Jurkat, Clone E6-1 (cell line): ENCODE measurements around the gene ALPK3.
"Not testable (repeated sequence)": the region's sequence is repeated elsewhere in the genome, so short reads cannot be mapped to it uniquely, and the experiment has no call there.

Experiments used
- DNase-seq: peaks from one replicate; pipeline ENCODE4 v3.0.0-alpha.2; 2011; ENCODE audit warnings: low read depth, low spot score
- H3K4me3 ChIP-seq: 2 replicates; pipeline ENCODE4 v1.5.1; 2011; ENCODE audit warnings: mild to moderate bottlenecking, low read length, control low read depth, moderate library complexity

The ALPK3 gene

DNA sequence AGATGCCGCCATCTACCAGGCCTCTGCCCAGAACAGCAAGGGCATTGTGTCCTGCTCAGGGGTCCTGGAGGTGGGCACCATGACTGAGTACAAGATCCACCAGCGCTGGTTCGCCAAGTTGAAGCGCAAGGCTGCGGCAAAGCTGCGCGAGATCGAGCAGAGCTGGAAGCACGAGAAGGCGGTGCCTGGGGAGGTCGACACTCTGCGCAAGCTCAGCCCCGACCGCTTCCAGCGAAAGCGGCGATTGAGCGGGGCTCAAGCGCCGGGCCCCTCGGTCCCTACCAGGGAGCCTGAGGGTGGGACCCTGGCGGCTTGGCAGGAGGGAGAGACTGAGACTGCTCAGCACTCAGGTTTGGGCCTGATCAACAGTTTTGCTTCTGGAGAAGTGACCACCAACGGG is 22.6 kb downstream of the ALPK3 start:
- H3K4me3 ChIP-seq: no peak overlapping the region
- no peak for DNase-seq

- H3K4me3 ChIP-seq: no peak overlapping the region
- DNase-seq: no peak
Observed at GRCh38 chr15:84840255-84840654, 23.1 kb downstream of the ALPK3 start.

GRCh38 chr15:84840741-84841429 is 23.7 kb downstream of the ALPK3 start:
- H3K4me3 ChIP-seq: no peak overlapping the region
- no peak for DNase-seq

- no peak for DNase-seq
- no peak overlapping the region for H3K4me3 ChIP-seq
Observed at GRCh38 chr15:84842781-84843180, 25.6 kb downstream of the ALPK3 start.

DNA sequence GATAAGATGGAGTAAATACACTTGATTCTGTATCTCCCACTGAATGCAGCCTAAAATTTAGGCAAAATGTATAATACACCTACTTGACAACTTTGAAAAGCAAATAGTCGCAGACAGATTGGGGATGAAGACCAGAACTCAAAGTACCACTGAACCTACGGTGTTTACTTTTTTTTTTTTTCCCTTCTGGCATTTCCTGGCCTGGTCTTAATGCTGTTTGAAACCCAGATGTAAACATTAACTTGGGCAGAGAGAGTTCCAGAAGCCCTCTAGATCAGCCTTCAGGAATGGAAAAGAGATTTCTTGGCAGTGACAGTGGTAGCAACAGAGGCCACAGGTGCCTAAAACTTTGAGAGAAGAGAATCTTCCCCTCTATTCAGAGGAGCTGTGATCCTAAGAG is 27.8 kb downstream of the ALPK3 start:
- no peak for DNase-seq
- no peak overlapping the region for H3K4me3 ChIP-seq

DNA sequence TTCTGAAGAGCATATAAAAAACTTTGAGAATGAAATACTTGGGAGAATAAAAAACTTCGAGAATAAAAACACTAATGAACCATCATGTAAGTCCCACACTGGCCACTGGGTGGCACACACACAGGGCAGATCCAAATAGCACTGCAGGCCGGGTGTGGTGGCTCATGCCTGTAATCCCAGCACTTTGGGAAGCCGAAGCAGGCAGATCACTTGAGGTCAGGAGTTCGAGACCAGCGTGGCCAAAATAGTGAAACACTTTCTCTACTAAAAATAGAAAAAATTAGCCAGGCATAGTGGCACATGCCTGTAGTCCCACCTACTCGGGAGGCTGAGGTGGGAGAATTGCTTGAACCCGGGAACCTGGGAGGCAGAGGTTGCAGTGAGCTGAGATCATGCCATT is 28.5 kb downstream of the ALPK3 start:
- peak; percentile 55 for DNase-seq
- H3K4me3 ChIP-seq: not testable (repeated sequence)

DNA sequence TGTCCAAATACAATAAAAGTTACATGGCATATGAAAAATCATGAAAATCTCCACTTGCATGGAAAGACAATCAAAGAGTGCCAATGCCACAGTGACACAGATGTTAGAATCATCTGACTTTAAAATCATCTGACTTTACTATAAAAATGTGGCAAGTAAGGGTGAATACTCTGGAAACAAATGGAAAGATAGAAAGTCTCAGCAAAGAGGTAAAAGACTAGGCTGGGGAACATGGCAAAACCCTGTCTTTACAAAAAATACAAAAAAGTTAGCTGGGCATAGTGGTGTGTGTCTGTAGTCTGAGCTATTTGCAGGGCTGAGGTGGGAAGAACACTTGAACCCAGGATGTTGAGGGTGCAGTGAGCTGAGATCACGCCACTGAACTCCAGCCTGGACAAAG is 29.1 kb downstream of the ALPK3 start:
- DNase-seq: no peak
- no peak overlapping the region for H3K4me3 ChIP-seq

DNA sequence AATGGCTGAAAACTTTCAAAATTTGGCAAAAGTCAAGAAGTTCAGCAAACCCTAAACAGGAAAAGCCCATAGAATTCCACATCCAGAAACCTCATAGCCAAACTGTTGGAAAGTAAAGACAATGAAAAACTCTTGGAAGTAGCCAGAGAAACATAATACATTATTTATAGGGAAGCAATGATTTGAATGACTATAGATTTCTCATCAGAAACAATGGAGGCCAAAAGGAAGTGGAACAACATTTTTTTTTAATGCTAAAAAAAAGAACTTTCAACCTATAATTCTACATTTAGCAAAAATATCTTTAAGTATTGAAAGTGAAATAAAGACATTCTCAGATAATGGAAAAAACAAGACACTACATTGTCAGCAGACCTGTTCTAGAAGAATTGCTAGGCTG is 30.2 kb downstream of the ALPK3 start:
- no peak for DNase-seq
- H3K4me3 ChIP-seq: no peak overlapping the region

- no peak overlapping the region for H3K4me3 ChIP-seq
Observed at GRCh38 chr15:84852212-84852611, 35.1 kb downstream of the ALPK3 start.

DNA sequence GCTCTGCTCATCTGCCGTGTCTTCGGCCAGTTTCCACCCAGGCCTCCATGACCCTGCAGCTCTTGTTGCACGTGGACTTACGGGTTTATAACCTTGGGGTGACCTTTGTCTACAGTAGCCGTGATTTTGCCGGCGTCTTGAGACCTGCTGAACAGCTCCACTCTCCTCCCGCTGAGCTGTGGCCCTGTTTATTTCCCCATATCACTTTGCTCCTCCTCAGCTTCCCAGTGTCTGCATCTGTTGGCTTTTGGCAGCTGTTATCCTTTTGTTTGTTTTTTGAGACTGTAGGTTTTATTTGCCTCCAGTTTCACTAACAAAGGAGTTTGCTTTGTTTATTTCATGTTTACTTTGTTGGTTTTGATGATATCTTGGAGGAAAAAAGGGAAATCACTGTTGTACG is 38.0 kb downstream of the ALPK3 start:
- H3K4me3 ChIP-seq: no peak overlapping the region
- DNase-seq: no peak

More at GRCh38 chr15:84852212-84852611, 35.1 kb downstream of the ALPK3 start:
- DNase-seq: no peak

GRCh38 chr15:84855765-84856164 is 38.6 kb downstream of the ALPK3 start:
- DNase-seq: no peak
- H3K4me3 ChIP-seq: no peak overlapping the region

DNA sequence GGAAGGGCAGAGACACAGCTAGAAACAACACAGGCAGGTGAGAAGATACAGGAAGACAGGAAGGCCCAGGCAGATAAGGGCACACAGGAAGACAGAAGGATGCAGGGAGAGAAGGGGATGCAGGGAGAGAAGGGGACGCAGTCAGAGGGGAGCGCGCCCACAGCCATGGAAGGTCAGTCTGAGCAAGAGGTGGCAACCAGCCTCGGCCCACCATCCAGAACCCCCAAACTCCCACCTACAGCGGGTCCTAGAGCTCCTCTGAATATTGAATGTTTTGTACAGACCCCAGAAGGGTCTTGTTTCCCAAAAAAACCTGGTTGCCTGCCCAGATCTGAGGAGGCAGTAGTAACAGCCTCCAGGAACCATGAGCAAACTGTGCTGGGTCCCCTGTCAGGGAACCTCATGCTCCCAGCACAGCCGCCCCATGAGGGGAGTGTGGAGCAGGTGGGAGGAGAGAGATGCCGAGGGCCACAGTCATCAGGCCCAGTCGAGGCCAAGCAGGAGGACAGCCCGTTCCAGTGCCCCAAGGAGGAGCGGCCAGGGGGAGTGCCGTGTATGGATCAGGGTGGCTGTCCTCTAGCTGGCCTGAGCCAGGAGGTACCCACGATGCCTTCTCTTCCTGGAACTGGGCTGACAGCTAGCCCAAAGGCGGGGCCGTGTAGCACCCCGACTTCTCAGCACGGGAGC is 39.7 kb downstream of the ALPK3 start:
- no peak for DNase-seq
- H3K4me3 ChIP-seq: no peak overlapping the region

- no peak overlapping the region for H3K4me3 ChIP-seq
- no peak for DNase-seq
Observed at GRCh38 chr15:84857418-84858004, 40.4 kb downstream of the ALPK3 start.

DNA sequence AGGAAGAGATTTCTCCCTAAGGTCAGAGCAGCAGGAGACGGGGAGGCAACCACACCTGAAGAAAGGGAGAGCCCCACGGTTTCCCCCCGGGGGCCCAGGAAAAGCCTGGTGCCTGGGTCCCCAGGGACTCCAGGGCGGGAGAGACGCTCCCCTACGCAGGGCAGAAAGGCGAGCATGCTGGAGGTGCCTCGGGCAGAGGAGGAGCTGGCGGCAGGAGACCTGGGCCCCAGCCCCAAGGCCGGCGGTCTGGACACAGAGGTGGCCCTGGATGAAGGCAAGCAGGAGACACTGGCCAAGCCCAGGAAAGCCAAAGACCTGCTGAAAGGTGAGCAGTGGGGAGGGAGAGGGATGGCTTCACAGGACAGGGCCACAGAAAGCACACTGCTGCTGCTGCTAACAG is 41.1 kb downstream of the ALPK3 start:
- H3K4me3 ChIP-seq: no peak overlapping the region
- no peak for DNase-seq

DNA sequence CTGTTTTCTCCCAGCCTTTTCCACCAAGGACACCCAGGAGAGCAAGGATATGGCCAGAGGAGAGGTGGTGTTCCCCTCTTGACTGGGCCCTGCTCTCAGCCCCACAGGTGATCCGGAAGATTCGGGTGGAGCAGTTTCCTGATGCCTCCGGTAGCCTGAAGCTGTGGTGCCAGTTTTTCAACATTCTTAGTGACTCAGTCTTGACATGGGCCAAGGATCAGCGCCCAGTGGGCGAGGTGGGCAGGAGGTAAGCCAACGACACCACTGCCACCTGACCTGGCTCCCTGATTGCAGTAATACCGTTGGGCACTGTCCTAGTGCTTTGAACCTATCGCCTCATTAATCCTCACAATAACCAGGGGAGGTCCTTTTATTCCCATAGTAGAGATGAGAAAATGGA is 42.0 kb downstream of the ALPK3 start:
- no peak for DNase-seq
- H3K4me3 ChIP-seq: no peak overlapping the region

DNA sequence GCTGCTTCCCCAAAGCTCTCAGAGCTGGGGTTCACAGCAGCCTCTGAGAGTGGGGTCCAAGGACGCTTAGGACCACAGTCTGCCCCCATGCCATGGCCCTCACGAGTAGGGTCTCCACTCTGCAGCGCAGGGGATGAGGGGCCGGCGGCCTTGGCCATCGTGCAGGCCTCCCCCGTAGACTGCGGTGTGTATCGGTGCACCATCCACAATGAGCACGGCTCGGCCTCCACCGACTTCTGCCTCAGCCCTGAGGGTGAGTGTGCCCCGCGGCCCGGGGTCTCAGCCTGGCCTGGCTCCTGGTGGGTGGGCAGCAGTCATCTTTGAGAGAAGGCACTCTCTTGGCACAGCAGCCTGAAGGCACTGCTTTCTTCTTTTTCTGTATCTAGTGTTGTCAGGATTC is 42.5 kb downstream of the ALPK3 start:
- DNase-seq: no peak
- no peak overlapping the region for H3K4me3 ChIP-seq

GRCh38 chr15:84861781-84862180 is 44.6 kb downstream of the ALPK3 start:
- no peak overlapping the region for H3K4me3 ChIP-seq
- DNase-seq: no peak

DNA sequence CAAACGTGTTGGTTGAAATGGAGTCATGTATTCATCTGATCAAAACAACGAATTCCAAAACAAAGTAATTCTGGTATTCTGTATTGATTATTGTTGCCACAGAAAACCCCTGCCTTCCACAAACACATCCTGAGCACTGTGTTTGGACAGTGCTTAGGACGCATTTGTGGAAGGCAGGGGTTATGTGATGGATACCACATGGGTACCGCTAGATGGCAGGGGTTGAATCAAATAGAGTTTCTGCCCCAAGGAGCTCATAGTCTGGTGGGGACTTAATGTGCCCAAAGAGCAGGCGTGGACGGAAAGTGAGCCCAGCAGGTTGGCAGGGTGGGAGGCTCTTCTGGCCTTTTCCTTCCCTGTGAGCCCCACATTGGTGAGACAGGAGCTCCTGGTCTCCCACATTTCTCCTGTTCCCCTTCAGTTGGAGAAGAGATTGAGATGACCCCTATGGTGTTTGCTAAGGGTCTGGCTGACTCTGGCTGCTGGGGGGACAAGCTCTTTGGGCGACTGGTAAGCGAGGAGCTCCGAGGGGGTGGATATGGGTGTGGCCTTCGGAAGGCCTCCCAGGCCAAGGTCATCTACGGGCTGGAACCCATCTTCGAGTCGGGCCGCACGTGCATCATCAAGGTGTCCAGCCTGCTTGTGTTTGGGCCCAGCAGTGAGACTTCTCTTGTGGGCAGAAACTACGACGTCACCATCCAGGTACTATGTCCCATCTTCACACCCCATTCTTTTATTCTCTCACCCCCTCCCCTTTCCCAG is 45.2 kb downstream of the ALPK3 start:
- DNase-seq: no peak
- H3K4me3 ChIP-seq: no peak overlapping the region

- DNase-seq: no peak
- H3K4me3 ChIP-seq: no peak overlapping the region
Observed at GRCh38 chr15:84863565-84864443, 46.6 kb downstream of the ALPK3 start.
